HG02840 (cell line): ENCODE results near the gene CPNE2.
"Not testable (repeated sequence)": the region's sequence is repeated elsewhere in the genome, so short reads cannot be mapped to it uniquely, and the experiment has no call there.

Source experiments
- ATAC-seq: cut with Tn5 transposase; IDR thresholded peaks from one replicate; pipeline ENCODE4 v1.9.1; 2021; ENCODE audit warnings: mild to moderate bottlenecking, moderate library complexity, moderate number of reproducible peaks; ENCODE audit not compliant: unreplicated experiment, low FRiP score

CPNE2 gene

GRCh38 chr16:57188711-57189002, 96.3 kb downstream of the CPNE2 start:
- no peak for ATAC-seq

GRCh38 chr16:57189527-57189926, 97.1 kb downstream of the CPNE2 start:
- not testable (repeated sequence) for ATAC-seq

- no peak for ATAC-seq
Observed at GRCh38 chr16:57190136-57190535, 97.8 kb downstream of the CPNE2 start.

- no peak for ATAC-seq
Observed at GRCh38 chr16:57191056-57191571, 98.7 kb downstream of the CPNE2 start.

GRCh38 chr16:57192146-57192545, 99.8 kb downstream of the CPNE2 start:
- ATAC-seq = no peak

- ATAC-seq = no peak
Observed at GRCh38 chr16:57192720-57193486, 100.5 kb downstream of the CPNE2 start.

- ATAC-seq = no peak
Observed at GRCh38 chr16:57194512-57194911, 102.1 kb downstream of the CPNE2 start.

GRCh38 chr16:57196286-57196685, 103.9 kb downstream of the CPNE2 start:
- ATAC-seq = no peak

- no peak for ATAC-seq
Observed at GRCh38 chr16:57196753-57197152, 104.4 kb downstream of the CPNE2 start.
